Ishikawa (cell line): Measurements from ENCODE around the gene TSC1.

Source experiments
- CEBPB ChIP-seq: IDR thresholded peaks from 2 replicates; pipeline ENCODE4 v1.6.1; 2012
- CREB1 ChIP-seq: IDR thresholded peaks from 2 replicates; pipeline ENCODE4 v1.6.1; 2012; ENCODE audit warnings: low read depth
- EP300 ChIP-seq: IDR thresholded peaks from 2 replicates; pipeline ENCODE4 v1.6.1; 2012; ENCODE audit warnings: borderline replicate concordance
- FOXM1 ChIP-seq: IDR thresholded peaks from 2 replicates; pipeline ENCODE4 v1.6.1; 2012; ENCODE audit warnings: low read depth, borderline replicate concordance
- NFIC ChIP-seq: IDR thresholded peaks from 2 replicates; pipeline ENCODE4 v1.6.1; 2012
- RAD21 ChIP-seq: IDR thresholded peaks from 2 replicates; pipeline ENCODE4 v1.6.1; 2012; ENCODE audit warnings: low read depth
- TCF12 ChIP-seq: IDR thresholded peaks from 2 replicates; pipeline ENCODE4 v1.6.1; 2012; ENCODE audit warnings: low read depth
- TEAD4 ChIP-seq: IDR thresholded peaks from 2 replicates; pipeline ENCODE4 v1.6.1; 2012
- YY1 ChIP-seq: IDR thresholded peaks from 2 replicates; pipeline ENCODE4 v1.6.1; 2012; ENCODE audit warnings: low read depth
- ZBTB7A ChIP-seq: IDR thresholded peaks from 2 replicates; pipeline ENCODE4 v1.6.1; 2012; ENCODE audit warnings: low read depth
- TF ChIP-seq, protein P1 (sequence below): IDR thresholded peaks from 2 replicates; pipeline ENCODE4 v1.6.1; 2012
- TF ChIP-seq, protein P2 (sequence below): IDR thresholded peaks from 2 replicates; pipeline ENCODE4 v1.6.1; 2012; ENCODE audit warnings: low read depth, mild to moderate bottlenecking
- TF ChIP-seq, protein P3 (sequence below): IDR thresholded peaks from 2 replicates; pipeline ENCODE4 v1.6.1; 2012

DNA sequence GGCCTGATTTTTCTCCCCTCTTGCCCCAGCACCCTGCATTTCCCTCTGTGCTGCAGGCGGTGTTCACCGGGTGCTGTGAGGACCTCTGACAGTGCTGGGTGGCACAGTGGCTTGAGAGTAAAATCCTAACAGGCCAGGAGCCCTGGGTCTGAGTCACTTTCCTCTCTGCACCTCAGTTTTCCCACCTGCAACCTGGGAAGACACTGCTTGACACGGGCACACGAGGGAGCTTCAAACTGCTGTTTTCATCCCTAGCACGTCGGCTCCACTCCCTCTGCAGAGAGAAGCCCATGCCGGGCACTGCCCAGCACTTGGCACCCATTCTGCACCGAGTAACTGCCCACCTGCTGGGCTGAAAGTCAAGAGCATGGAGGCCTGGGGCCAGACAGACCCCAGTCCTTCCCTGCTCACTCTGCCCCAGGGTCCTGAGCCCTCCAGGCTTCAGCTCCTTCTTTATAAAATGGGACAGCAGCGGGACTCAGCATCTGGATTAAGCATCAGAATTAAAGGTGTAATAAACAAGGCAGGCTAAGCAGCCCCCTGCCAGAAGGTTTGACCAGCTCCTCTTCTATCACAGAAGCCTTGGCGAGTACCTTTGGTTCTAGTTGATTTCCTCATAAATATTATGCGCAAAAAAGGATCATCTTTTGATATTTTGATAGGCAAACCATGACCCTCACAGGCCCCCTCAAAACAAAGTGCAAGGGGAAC, 39.2 kb upstream of the TSC1 start:
- TF ChIP-seq EP300 (no peak), NFIC (no peak), TCF12 (no peak), CREB1 (no peak), FOXM1 (no peak), ZBTB7A (no peak), CEBPB (no peak), YY1 (no peak), RAD21 (no peak), TEAD4 (no peak)
- TF ChIP-seq, protein P1, sequence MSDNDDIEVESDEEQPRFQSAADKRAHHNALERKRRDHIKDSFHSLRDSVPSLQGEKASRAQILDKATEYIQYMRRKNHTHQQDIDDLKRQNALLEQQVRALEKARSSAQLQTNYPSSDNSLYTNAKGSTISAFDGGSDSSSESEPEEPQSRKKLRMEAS: no peak
- TF ChIP-seq, protein P2, sequence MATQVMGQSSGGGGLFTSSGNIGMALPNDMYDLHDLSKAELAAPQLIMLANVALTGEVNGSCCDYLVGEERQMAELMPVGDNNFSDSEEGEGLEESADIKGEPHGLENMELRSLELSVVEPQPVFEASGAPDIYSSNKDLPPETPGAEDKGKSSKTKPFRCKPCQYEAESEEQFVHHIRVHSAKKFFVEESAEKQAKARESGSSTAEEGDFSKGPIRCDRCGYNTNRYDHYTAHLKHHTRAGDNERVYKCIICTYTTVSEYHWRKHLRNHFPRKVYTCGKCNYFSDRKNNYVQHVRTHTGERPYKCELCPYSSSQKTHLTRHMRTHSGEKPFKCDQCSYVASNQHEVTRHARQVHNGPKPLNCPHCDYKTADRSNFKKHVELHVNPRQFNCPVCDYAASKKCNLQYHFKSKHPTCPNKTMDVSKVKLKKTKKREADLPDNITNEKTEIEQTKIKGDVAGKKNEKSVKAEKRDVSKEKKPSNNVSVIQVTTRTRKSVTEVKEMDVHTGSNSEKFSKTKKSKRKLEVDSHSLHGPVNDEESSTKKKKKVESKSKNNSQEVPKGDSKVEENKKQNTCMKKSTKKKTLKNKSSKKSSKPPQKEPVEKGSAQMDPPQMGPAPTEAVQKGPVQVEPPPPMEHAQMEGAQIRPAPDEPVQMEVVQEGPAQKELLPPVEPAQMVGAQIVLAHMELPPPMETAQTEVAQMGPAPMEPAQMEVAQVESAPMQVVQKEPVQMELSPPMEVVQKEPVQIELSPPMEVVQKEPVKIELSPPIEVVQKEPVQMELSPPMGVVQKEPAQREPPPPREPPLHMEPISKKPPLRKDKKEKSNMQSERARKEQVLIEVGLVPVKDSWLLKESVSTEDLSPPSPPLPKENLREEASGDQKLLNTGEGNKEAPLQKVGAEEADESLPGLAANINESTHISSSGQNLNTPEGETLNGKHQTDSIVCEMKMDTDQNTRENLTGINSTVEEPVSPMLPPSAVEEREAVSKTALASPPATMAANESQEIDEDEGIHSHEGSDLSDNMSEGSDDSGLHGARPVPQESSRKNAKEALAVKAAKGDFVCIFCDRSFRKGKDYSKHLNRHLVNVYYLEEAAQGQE: no peak
- TF ChIP-seq, protein P3, sequence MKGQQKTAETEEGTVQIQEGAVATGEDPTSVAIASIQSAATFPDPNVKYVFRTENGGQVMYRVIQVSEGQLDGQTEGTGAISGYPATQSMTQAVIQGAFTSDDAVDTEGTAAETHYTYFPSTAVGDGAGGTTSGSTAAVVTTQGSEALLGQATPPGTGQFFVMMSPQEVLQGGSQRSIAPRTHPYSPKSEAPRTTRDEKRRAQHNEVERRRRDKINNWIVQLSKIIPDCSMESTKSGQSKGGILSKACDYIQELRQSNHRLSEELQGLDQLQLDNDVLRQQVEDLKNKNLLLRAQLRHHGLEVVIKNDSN: no peak
